ENCODE measurements around the gene PCDHB4. TPM values are rescaled to one million over a fixed set of nuclear protein-coding genes. Genes with fewer than 3 reads are reported as not detected.

PCDHB4 gene
- total and polyA plus RNA-seq, 2 of the 8 experiments (the other 6 are each of a cell fraction or from before 2014, with no cell fraction given), result 1.3 to 1.5 TPM

DNA sequence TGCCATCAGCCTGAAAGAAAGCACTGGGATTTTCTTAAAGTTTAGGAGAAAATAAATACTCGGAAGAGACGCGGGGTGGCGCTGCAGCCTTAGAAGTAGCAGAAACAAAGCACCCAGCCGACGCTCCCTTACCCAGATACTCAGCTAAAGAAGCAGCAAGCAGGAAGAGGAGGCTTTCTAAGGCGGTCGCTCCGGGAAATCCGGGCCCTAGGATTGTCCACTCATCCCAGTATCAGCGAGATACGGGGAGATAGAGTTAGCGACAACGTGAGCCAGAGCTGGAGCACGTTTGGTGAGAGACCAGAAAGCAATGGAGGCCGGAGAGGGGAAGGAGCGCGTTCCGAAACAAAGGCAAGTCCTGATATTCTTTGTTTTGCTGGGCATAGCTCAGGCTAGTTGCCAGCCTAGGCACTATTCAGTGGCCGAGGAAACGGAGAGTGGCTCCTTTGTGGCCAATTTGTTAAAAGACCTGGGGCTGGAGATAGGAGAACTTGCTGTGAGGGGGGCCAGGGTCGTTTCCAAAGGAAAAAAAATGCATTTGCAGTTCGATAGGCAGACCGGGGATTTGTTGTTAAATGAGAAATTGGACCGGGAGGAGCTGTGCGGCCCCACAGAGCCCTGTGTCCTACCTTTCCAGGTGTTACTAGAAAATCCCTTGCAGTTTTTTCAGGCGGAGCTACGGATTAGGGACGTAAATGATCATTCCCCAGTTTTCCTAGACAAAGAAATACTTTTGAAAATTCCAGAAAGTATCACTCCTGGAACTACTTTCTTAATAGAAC is 26.9 kb upstream of the PCDHB4 start, which contains the start of gene PCDHB2:
TSS of gene PCDHB2 (plus strand) at position 135 of the 782 bp plus-strand sequence. CDS start at position 311, 176 bp downstream.
- Histone ChIP-seq H2AK5ac (ENCODE audit: low read depth, low read length) (no peak within 1 kb of the TSS), H2BK15ac (ENCODE audit: low read length) (no peak within 1 kb of the TSS), H3K4ac (replicated peaks; ENCODE audit: insufficient read length, low read depth, low read length) (peak within 1 kb of the TSS; percentile 27), H4K5ac (ENCODE audit: insufficient read length, low read depth, low read length) (peak within 1 kb of the TSS; percentile 93), H3K4me3 (ENCODE audit: extremely low read depth in 1 of 4, insufficient read depth in 2 of 4, low read depth in 3 of 4, low read length in 4 of 4) (peak within 1 kb of the TSS; percentile 80 to 99 (median 92)), H3K4me1 (replicated peaks in 1 of 4; ENCODE audit: control insufficient read depth in 3 of 4, insufficient read depth in 4 of 4, low read length in 3 of 4) (no peaks in the 10 kb centered on the region; a peak in 2 of 7 replicates), H4K20me1 (replicated peaks in 1 of 2; ENCODE audit: control insufficient read depth in 1 of 2, insufficient read depth in 2 of 2, low read length in 2 of 2) (no peaks in the 10 kb centered on the region), H3K56ac (replicated peaks; ENCODE audit: insufficient read length, low read depth, low read length) (peak within 1 kb of the TSS; percentile 71), H3K23ac (ENCODE audit: insufficient read length) (no peak within 1 kb of the TSS), H2AFZ (ENCODE audit: low read length) (peak within 1 kb of the TSS; percentile 98), H3K27me3 (replicated peaks in 1 of 4; ENCODE audit: control insufficient read depth in 3 of 4, extremely low read depth in 1 of 4, insufficient read depth in 3 of 4, low read length in 3 of 4) (no peaks in the 10 kb centered on the region), H3K4me2 (ENCODE audit: insufficient read depth in 1 of 2, low read depth in 2 of 2, low read length in 2 of 2) (peak within 1 kb of the TSS; percentile 79 to 80), H3K23me2 (ENCODE audit: low read depth, low read length) (peaks cover 3% of the 10 kb centered on the region), H3K14ac (ENCODE audit: insufficient read length) (no peak within 1 kb of the TSS), H3K79me1 (ENCODE audit: low read depth, low read length) (no peaks in the 10 kb centered on the region), H3K36me3 (ENCODE audit: control insufficient read depth in 2 of 4, insufficient read depth in 4 of 4, low read length in 3 of 4) (peaks cover 0 to 10% (median 0%) of the 10 kb centered on the region in 4 experiments; a peak in 2 of 8 replicates), H3K18ac (ENCODE audit: extremely low read depth, low read length) (peak within 1 kb of the TSS; percentile 89), H3K9me3 (ENCODE audit: insufficient read depth in 2 of 2, low read depth in 1 of 2, low read length in 1 of 2) (peaks cover 0 to 7% of the 10 kb centered on the region in 2 experiments; a peak in 1 of 4 replicates), H3K27ac (ENCODE audit: low read depth, low read length) (peak within 1 kb of the TSS; percentile 91), H2BK20ac (ENCODE audit: low read length) (no peak within 1 kb of the TSS), H2BK12ac (ENCODE audit: low read depth, low read length) (no peak within 1 kb of the TSS), H2BK120ac (replicated peaks; ENCODE audit: low read depth, low read length) (peak within 1 kb of the TSS; percentile 44), H4K8ac (ENCODE audit: extremely low read depth, insufficient read depth, low read length) (peak within 1 kb of the TSS; percentile 97; the same call in 1 of the 2 replicates), H3K79me2 (ENCODE audit: control insufficient read depth in 1 of 2, insufficient read depth in 2 of 2, low read length in 2 of 2) (peaks cover 0 to 19% of the 10 kb centered on the region in 2 experiments; a peak in 3 of 4 replicates), H3K9ac (replicated peaks in 1 of 4; ENCODE audit: extremely low read depth in 1 of 4, low read depth in 3 of 4, low read length in 3 of 4) (peak within 1 kb of the TSS; percentile 89 to 98 (median 96)), H4K91ac (replicated peaks; ENCODE audit: insufficient read length, low read length) (peak within 1 kb of the TSS; percentile 87), H2BK5ac (ENCODE audit: low read depth, low read length) (0 out of 2 replicates have a peak within 1 kb of the TSS, but pooled peaks have one; percentile 19)
- FAIRE-seq, result peak; percentile 97
- CTCF ChIA-PET (ENCODE audit: partially characterized antibody), result interaction anchor here (0.6 to 2.8 kb wide), 47 partner anchors 8 to 469 kb away, joined by 3 to 24 read pairs (median 4); partner anchors contain the start of genes PCDHA12, PCDHAC1, PCDHB1 and PCDHB10
- DNase-seq (ENCODE audit: low read depth in 1 of 2, low spot score in 2 of 2), result peak; percentile 75 to 84
- POLR2A ChIA-PET (ENCODE audit: partially characterized antibody), result interaction anchor here (0.8 to 2.0 kb wide), 20 partner anchors 9 to 276 kb away, joined by 3 to 14 read pairs (median 5); partner anchors contain the start of genes PCDHA11, PCDHA6, PCDHB1 and PCDHB10
- 5% methylated on average over 29 of the region's 29 CpGs; no CpG with 5 or more reads in 1 of the 2 experiments for WGBS, 2 experiments (ENCODE audit: extremely low coverage in 1 of 2, insufficient coverage in 1 of 2, insufficient read length in 1 of 2, insufficient replicate concordance in 2 of 2, low coverage in 1 of 2, low lambda C conversion rate in 2 of 2, missing lambda C conversion rate in 1 of 2)
- no peak for TF ChIP-seq RXRA (IDR thresholded peaks at IDR 0.05; ENCODE audit: insufficient read depth, low read depth, low read length)
- no peak for TF ChIP-seq SRF (IDR thresholded peaks at IDR 0.05; ENCODE audit: low read depth, low read length)
- no peak for TF ChIP-seq SIRT6 (IDR thresholded peaks at IDR 0.05; ENCODE audit: low read length)
- no peak for TF ChIP-seq MAFK (IDR thresholded peaks at IDR 0.05; ENCODE audit: low read depth, low read length)
- TF ChIP-seq KDM4A (IDR thresholded peaks at IDR 0.05; ENCODE audit: low read depth, low read length, severe bottlenecking), result peak; percentile 35
- no peak for TF ChIP-seq CTBP2 (IDR thresholded peaks at IDR 0.05; ENCODE audit: borderline replicate concordance, insufficient read depth, insufficient read length, low read length)
- no peak for TF ChIP-seq BACH1 (IDR thresholded peaks at IDR 0.05; ENCODE audit: low read length)
- TF ChIP-seq CEBPB (IDR thresholded peaks at IDR 0.05; ENCODE audit: low read depth, low read length), result no peak
- TF ChIP-seq KDM5A (IDR thresholded peaks at IDR 0.05; ENCODE audit: low read length), result no peak
- no peak for TF ChIP-seq HDAC6 (IDR thresholded peaks at IDR 0.05; ENCODE audit: low read depth, low read length)
- TF ChIP-seq RAD21 (IDR thresholded peaks at IDR 0.05 in 1 of 2, conservative IDR thresholded peaks at IDR 0.05 in 1 of 2; ENCODE audit: low read depth in 2 of 2, low read length in 2 of 2), result peak; percentile 76 to 82

Measured in H1 (cell line).